HCT116 (cell line): ENCODE measurements around the gene PPP2R5C. TPM values are rescaled to one million over a fixed set of nuclear protein-coding genes. Genes with fewer than 3 reads are reported as not detected.

Source experiments
- ATAC-seq: fragments of 200-7000 bp; cut with Tn5 transposase; 2 replicates; pipeline ENCODE4 v1.9.1; 2020; ENCODE audit warnings: mild to moderate bottlenecking, moderate library complexity
- BruUV-seq: library from RNA; stranded (reverse); fragments of 400-500 nt; replicated peaks from 2 replicates; lab custom pipeline; 2021; lab: Mats Ljungman, UMichigan
- CTCF ChIA-PET: fragments of 300-600 bp; sonication (Branson Sonifier 250); formaldehyde crosslinking; loops from one replicate; lab custom pipeline; 2021; ENCODE audit warnings: antibody characterized with exemption; lab: Charles Lee
- POLR2A ChIA-PET: fragments of 300-600, 350-600 bp; sonication (Branson Sonifier 250); formaldehyde crosslinking; loops from one replicate; lab custom pipeline; 2021; ENCODE audit warnings: antibody characterized with exemption; lab: Charles Lee
- RAD21 ChIA-PET, 2 experiments: fragments of 300-600 bp; sonication (Branson Sonifier 250); formaldehyde crosslinking; loops; one replicate each; lab custom pipeline; 2023; ENCODE audit warnings: low total read pairs in 2 of 2; ENCODE audit not compliant: uncharacterized antibody in 2 of 2, unreplicated experiment in 2 of 2, low non-redundant PET in 1 of 2; lab: Charles Lee
- DNase-seq: peaks from one replicate; pipeline ENCODE4 v3.0.0-alpha.2; 2010; ENCODE audit warnings: low read depth, low spot score
- H2AFZ ChIP-seq: fragments of 200-600 bp; shearing (Covaris generic), sonication (generic); 2 replicates; pipeline ENCODE4 v1.6.1; 2017; ENCODE audit warnings: low read depth, mixed run types, mixed read lengths, antibody characterized with exemption, low read length; ENCODE audit not compliant: poor library complexity, severe bottlenecking
- H3K27ac ChIP-seq: 2 replicates; pipeline ENCODE4 v1.5.1; 2012; ENCODE audit warnings: low read depth, low read length
- H3K27me3 ChIP-seq: fragments of 200-600 bp; sonication (generic); 2 replicates; pipeline ENCODE4 v1.6.1; 2016; ENCODE audit warnings: mixed run types, low read length, mixed read lengths; ENCODE audit not compliant: insufficient read depth
- H3K36me3 ChIP-seq, 2 experiments: fragments of 200-500 bp in 1 of 2; fragments of 200-600 bp in 1 of 2; sonication (Bioruptor generic) in 1 of 2; sonication (generic) in 1 of 2; 2 replicates each; pipeline versions ENCODE4 v1.5.1 to v1.6.1; 2014 to 2016; ENCODE audit warnings: low read length in 2 of 2, inconsistent platforms in 1 of 2, mixed read lengths in 1 of 2, mixed run types in 1 of 2; ENCODE audit not compliant: insufficient read depth in 2 of 2, control insufficient read depth in 1 of 2
- H3K4me1 ChIP-seq, 2 experiments: fragments of 200-600 bp in 1 of 2; sonication (generic) in 1 of 2; 2 replicates each; pipeline versions ENCODE4 v1.5.1 to v1.6.1; 2012 to 2017; ENCODE audit warnings: low read length in 2 of 2, inconsistent platforms in 1 of 2, mild to moderate bottlenecking in 1 of 2, mixed read lengths in 1 of 2, mixed run types in 1 of 2, moderate library complexity in 1 of 2; ENCODE audit not compliant: insufficient read depth in 2 of 2, control insufficient read depth in 1 of 2
- H3K4me2 ChIP-seq: fragments of 200-600 bp; sonication (generic); 2 replicates; pipeline ENCODE4 v1.6.1; 2017; ENCODE audit warnings: mixed run types, low read length, mixed read lengths
- H3K4me3 ChIP-seq, 2 experiments: fragments of 200-600 bp in 1 of 2; sonication (generic) in 1 of 2; replicated peaks in 1 of 2; 2 replicates each; pipeline ENCODE4 v1.5.1; 2011 to 2016; ENCODE audit warnings: low read length in 2 of 2, control low read depth in 1 of 2, low read depth in 1 of 2, mild to moderate bottlenecking in 1 of 2, mixed read lengths in 1 of 2, mixed run types in 1 of 2
- H3K79me2 ChIP-seq: fragments of 200-600 bp; sonication (generic); 2 replicates; pipeline ENCODE4 v1.6.1; 2017; ENCODE audit warnings: mild to moderate bottlenecking, mixed run types, low read length, moderate library complexity, mixed read lengths; ENCODE audit not compliant: insufficient read depth
- H3K9ac ChIP-seq: fragments of 200-600 bp; sonication (generic); 2 replicates; pipeline ENCODE4 v1.6.1; 2016; ENCODE audit warnings: low read length, mixed read lengths
- H3K9me2 ChIP-seq: fragments of 200-600 bp; sonication (generic), shearing (Covaris generic); 2 replicates; pipeline ENCODE4 v1.6.1; 2017; ENCODE audit warnings: mixed run types, mild to moderate bottlenecking, moderate library complexity; ENCODE audit not compliant: insufficient read depth
- H3K9me3 ChIP-seq, 2 experiments: fragments of 200-500 bp in 1 of 2; fragments of 200-600 bp in 1 of 2; sonication (Bioruptor generic) in 1 of 2; sonication (generic) in 1 of 2; 2 replicates each; pipeline ENCODE4 v1.6.1; 2014 to 2017; ENCODE audit warnings: low read length in 2 of 2, mixed read lengths in 2 of 2, inconsistent platforms in 1 of 2, low read depth in 1 of 2, mild to moderate bottlenecking in 1 of 2, mixed run types in 1 of 2, moderate library complexity in 1 of 2; ENCODE audit not compliant: control insufficient read depth in 1 of 2, insufficient read depth in 1 of 2
- H4K20me1 ChIP-seq: fragments of 200-600 bp; sonication (generic), shearing (Covaris generic); 2 replicates; pipeline ENCODE4 v1.6.1; 2017; ENCODE audit warnings: mixed run types, mild to moderate bottlenecking, moderate library complexity; ENCODE audit not compliant: insufficient read depth
- CBX3 ChIP-seq: IDR thresholded peaks from 2 replicates; pipeline ENCODE4 v1.6.1; 2012; ENCODE audit warnings: low read depth
- CEBPB ChIP-seq: IDR thresholded peaks from 2 replicates; pipeline ENCODE4 v1.6.1; 2012; ENCODE audit warnings: low read depth
- CTCF ChIP-seq, 3 experiments: fragments of 200-600 bp in 1 of 3; sonication (generic) in 1 of 3; IDR thresholded peaks in 2 of 3; conservative IDR thresholded peaks in 1 of 3; 2 replicates each; pipeline ENCODE4 v1.5.1; 2012 to 2017; ENCODE audit warnings: low read depth in 2 of 3, low read length in 2 of 3, antibody characterized with exemption in 1 of 3, borderline replicate concordance in 1 of 3, control low read depth in 1 of 3, mild to moderate bottlenecking in 1 of 3, mixed read lengths in 1 of 3, mixed run types in 1 of 3, moderate library complexity in 1 of 3; ENCODE audit not compliant: insufficient read depth in 1 of 3
- EGR1 ChIP-seq: IDR thresholded peaks from 2 replicates; pipeline ENCODE4 v1.6.1; 2012; ENCODE audit warnings: low read depth
- EZH2phosphoT487 ChIP-seq: fragments of 200-600 bp; IDR thresholded peaks from 2 replicates; pipeline ENCODE4 v1.6.1; 2018; ENCODE audit warnings: antibody characterized with exemption, borderline replicate concordance
- JUND ChIP-seq: IDR thresholded peaks from 2 replicates; pipeline ENCODE4 v1.6.1; 2012
- RAD21 ChIP-seq: IDR thresholded peaks from 2 replicates; pipeline ENCODE4 v1.6.1; 2012; ENCODE audit warnings: low read depth, mild to moderate bottlenecking
- SP1 ChIP-seq: IDR thresholded peaks from 2 replicates; pipeline ENCODE4 v1.6.1; 2012; ENCODE audit warnings: low read depth
- TCF7L2 ChIP-seq: IDR thresholded peaks from 2 replicates; pipeline ENCODE4 v1.7.0; 2011; ENCODE audit warnings: borderline replicate concordance, inconsistent platforms; ENCODE audit not compliant: insufficient read depth, insufficient read length; ENCODE audit errors: extremely low read depth
- ZFX ChIP-seq: fragments of 450-650 bp; IDR thresholded peaks from 2 replicates; pipeline ENCODE4 v1.6.1; 2017
- intact Hi-C: fragments of 100-400 bp; cut with micrococcal nuclease; formaldehyde crosslinking; loops from 2 replicates; pipeline ENCODE4 v1.10.0; 2022
- total RNA-seq: library from RNA; stranded (reverse); gene quantifications from one replicate; pipeline ENCODE4 v1.2.1, GENCODE V29; 2021; ENCODE audit not compliant: unreplicated experiment
- TF ChIP-seq, protein P1 (sequence below): IDR thresholded peaks from 2 replicates; pipeline ENCODE4 v1.6.1; 2012

The PPP2R5C gene
- total RNA-seq, 1 experiment from 2014 or later, result 117 TPM

DNA sequence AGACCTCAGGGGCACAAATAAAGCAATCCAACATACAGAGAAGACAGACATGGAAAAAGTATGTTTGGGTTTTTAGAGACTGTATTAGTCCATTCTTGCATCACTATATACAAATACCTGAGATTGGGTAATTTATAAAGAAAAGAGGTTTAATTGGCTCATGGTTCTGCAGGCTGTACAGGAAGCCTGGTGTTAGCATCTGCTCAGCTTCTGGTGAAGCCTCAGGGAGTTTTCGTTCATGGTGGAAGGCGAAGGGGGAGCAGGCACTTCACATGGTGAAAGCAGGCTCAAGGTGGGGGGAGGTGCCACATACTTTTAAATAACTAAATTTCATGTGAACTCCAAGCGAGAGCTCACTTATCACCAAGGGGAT lies 3.7 kb upstream of the PPP2R5C start:
- no peak overlapping the region for H3K27ac ChIP-seq
- ChIA-PET POLR2A (no interaction called here), CTCF (no interaction called here), RAD21 (no interaction called here)
- no TSS peak for BruUV-seq
- ATAC-seq, result no peak
- no peak overlapping the region for H2AFZ ChIP-seq
- intact Hi-C loops, result no loop called here
- no peak for DNase-seq
- no peaks in the 10 kb centered on the region for H3K27me3 ChIP-seq
- H3K4me2 ChIP-seq, result no peak overlapping the region
- no peaks in the 10 kb centered on the region for H4K20me1 ChIP-seq
- no peaks in the 10 kb centered on the region for H3K36me3 ChIP-seq
- H3K4me3 ChIP-seq, result no peak overlapping the region
- H3K9me2 ChIP-seq, result no peaks in the 10 kb centered on the region
- H3K9ac ChIP-seq, result no peak overlapping the region
- no peaks in the 10 kb centered on the region for H3K79me2 ChIP-seq
- TF ChIP-seq SP1, result no peak
- TF ChIP-seq, protein P1, sequence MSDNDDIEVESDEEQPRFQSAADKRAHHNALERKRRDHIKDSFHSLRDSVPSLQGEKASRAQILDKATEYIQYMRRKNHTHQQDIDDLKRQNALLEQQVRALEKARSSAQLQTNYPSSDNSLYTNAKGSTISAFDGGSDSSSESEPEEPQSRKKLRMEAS, result no peak
- TF ChIP-seq ZFX, result no peak
- no peak for TF ChIP-seq EGR1
- TF ChIP-seq JUND, result no peak
- no peak for TF ChIP-seq EZH2phosphoT487
- no peak for TF ChIP-seq TCF7L2
- no peak for TF ChIP-seq RAD21
- TF ChIP-seq CBX3, result no peak
- no peak for TF ChIP-seq CEBPB
- no peak for TF ChIP-seq CTCF (IDR thresholded peaks at IDR 0.05 in 2 of 3, conservative IDR thresholded peaks at IDR 0.05 in 1 of 3; ENCODE audit: borderline replicate concordance in 1 of 3, insufficient read depth in 1 of 3, low read depth in 2 of 3, low read length in 2 of 3)
- H3K4me1 ChIP-seq, result peaks cover 9 to 16% of the 10 kb centered on the region in 2 experiments
- no peaks in the 10 kb centered on the region for H3K9me3 ChIP-seq
